A673 (cell line): ENCODE measurements around the gene PANK3. TPM values are rescaled to one million over a fixed set of nuclear protein-coding genes. Genes with fewer than 3 reads are reported as not detected.

Experiments
- BruUV-seq: library from RNA; stranded (reverse); fragments of 400-500 nt; replicated peaks from 2 replicates; lab custom pipeline; 2021; lab: Mats Ljungman, UMichigan
- CTCF ChIA-PET: fragments of 300-600 bp; sonication (Branson Sonifier 250); formaldehyde crosslinking; loops from one replicate; lab custom pipeline; 2022; ENCODE audit warnings: antibody characterized with exemption; lab: Charles Lee
- POLR2A ChIA-PET: fragments of 300-600 bp; sonication (Branson Sonifier 250); formaldehyde crosslinking; loops from one replicate; lab custom pipeline; 2022; ENCODE audit warnings: antibody characterized with exemption; ENCODE audit not compliant: low non-redundant PET; lab: Charles Lee
- DNase-seq: peaks from one replicate; pipeline ENCODE4 v3.0.0-alpha.2; 2015; ENCODE audit warnings: low spot score
- H3K27ac ChIP-seq: fragments of 200-600 bp; sonication (generic); 2 replicates; pipeline ENCODE4 v1.5.1; 2016; ENCODE audit warnings: mixed run types, low read depth, mild to moderate bottlenecking, mixed read lengths, antibody characterized with exemption, low read length; ENCODE audit not compliant: poor library complexity, severe bottlenecking
- H3K27me3 ChIP-seq: fragments of 200-600 bp; sonication (generic); replicated peaks from 2 replicates; pipeline ENCODE4 v1.6.1; 2017; ENCODE audit warnings: mixed run types, low read depth, mild to moderate bottlenecking, mixed read lengths, antibody characterized with exemption, low read length; ENCODE audit not compliant: insufficient read depth, poor library complexity
- H3K36me3 ChIP-seq: fragments of 200-600 bp; sonication (generic); 2 replicates; pipeline ENCODE4 v1.6.1; 2016; ENCODE audit warnings: mixed run types, mild to moderate bottlenecking, mixed read lengths, antibody characterized with exemption, low read length; ENCODE audit not compliant: insufficient read depth, poor library complexity, severe bottlenecking
- H3K4me1 ChIP-seq: fragments of 200-600 bp; sonication (generic); 2 replicates; pipeline ENCODE4 v1.6.1; 2017; ENCODE audit warnings: mixed run types, mild to moderate bottlenecking, mixed read lengths, antibody characterized with exemption, low read length; ENCODE audit not compliant: insufficient read depth, poor library complexity, severe bottlenecking
- H3K4me3 ChIP-seq: fragments of 200-600 bp; sonication (generic); 2 replicates; pipeline ENCODE4 v1.5.1; 2016; ENCODE audit warnings: low read depth, mixed run types, mild to moderate bottlenecking, mixed read lengths, low read length; ENCODE audit not compliant: poor library complexity, severe bottlenecking
- H3K9me3 ChIP-seq: fragments of 200-600 bp; sonication (generic); 2 replicates; pipeline ENCODE4 v1.6.1; 2016; ENCODE audit warnings: mixed run types, low read depth, mild to moderate bottlenecking, mixed read lengths, antibody characterized with exemption, low read length; ENCODE audit not compliant: poor library complexity, severe bottlenecking
- EZH2 ChIP-seq: fragments of 200-600 bp; sonication (generic); IDR thresholded peaks from 2 replicates; pipeline ENCODE4 v1.6.1; 2017; ENCODE audit warnings: borderline replicate concordance, low read depth, mild to moderate bottlenecking, mixed read lengths, antibody characterized with exemption, low read length; ENCODE audit not compliant: poor library complexity, severe bottlenecking
- intact Hi-C: fragments of 100-400 bp; cut with micrococcal nuclease; formaldehyde crosslinking; loops from one replicate; pipeline ENCODE4 v1.10.0; 2022; ENCODE audit not compliant: unreplicated experiment
- total RNA-seq: library from RNA; stranded (reverse); gene quantifications from 2 replicates; pipeline ENCODE4 v1.2.3, GENCODE V29; 2021
- TF ChIP-seq, protein P1 (sequence below): fragments of 300-800, 200-600 bp; sonication (generic); conservative IDR thresholded peaks from 2 replicates; pipeline ENCODE4 v1.5.1; 2017; ENCODE audit warnings: low read depth, mild to moderate bottlenecking, antibody characterized with exemption, low read length, moderate library complexity, mixed read lengths

The PANK3 gene
- total RNA-seq, 1 experiment from 2014 or later, result 79.2 TPM

DNA sequence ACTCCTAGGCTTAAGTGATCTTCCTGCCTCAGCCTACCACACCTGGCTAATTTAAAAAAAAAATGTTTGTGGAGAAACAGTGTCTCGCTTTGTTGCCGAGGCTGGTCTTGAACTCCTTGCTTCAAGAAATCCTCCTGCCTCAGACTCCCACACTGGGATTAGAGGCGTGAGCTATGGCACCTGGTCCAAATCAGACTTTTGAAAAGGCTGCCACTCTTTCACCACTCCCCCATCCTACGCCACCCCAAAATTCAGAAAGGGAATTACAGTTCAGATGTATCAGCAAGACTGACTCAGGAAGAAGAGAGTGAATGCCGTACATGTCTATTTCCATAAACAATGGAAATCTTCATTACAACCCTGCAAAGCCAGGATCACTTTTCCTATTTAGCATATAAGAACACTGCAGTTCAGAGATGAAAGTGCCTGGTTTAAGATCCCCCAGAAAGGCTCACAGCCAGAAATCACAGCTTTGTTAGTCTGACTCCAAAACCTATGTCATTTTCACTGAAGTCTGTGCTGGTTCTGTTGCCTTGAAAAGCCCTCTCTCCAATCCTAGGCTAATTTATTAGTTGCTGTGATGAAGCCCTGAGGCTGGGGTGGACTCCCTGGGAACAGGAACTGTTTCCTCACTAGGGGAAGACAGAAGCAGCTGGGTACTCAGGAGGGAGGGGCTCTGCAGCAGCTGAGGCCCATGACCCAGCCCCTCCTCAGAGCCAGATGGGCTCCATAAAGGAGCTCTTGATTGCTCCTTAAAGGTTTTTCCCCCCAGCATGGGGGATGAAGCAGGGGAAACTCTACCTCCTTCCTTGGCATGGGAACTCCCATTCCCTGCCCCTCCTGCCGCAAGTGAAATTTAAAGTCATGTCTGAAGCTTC lies 46.9 kb downstream of the PANK3 start:
- no peaks in the 10 kb centered on the region for H3K9me3 ChIP-seq
- no TSS peak for BruUV-seq
- intact Hi-C loops, result no loop called here
- TF ChIP-seq EZH2, result no peak
- TF ChIP-seq, protein P1, sequence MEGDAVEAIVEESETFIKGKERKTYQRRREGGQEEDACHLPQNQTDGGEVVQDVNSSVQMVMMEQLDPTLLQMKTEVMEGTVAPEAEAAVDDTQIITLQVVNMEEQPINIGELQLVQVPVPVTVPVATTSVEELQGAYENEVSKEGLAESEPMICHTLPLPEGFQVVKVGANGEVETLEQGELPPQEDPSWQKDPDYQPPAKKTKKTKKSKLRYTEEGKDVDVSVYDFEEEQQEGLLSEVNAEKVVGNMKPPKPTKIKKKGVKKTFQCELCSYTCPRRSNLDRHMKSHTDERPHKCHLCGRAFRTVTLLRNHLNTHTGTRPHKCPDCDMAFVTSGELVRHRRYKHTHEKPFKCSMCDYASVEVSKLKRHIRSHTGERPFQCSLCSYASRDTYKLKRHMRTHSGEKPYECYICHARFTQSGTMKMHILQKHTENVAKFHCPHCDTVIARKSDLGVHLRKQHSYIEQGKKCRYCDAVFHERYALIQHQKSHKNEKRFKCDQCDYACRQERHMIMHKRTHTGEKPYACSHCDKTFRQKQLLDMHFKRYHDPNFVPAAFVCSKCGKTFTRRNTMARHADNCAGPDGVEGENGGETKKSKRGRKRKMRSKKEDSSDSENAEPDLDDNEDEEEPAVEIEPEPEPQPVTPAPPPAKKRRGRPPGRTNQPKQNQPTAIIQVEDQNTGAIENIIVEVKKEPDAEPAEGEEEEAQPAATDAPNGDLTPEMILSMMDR, result no peak
- DNase-seq, result no peak
- peaks cover 20% of the 10 kb centered on the region for H3K27me3 ChIP-seq
- no peaks in the 10 kb centered on the region for H3K4me1 ChIP-seq
- no peaks in the 10 kb centered on the region for H3K36me3 ChIP-seq
- ChIA-PET CTCF (no interaction called here), POLR2A (no interaction called here)
- H3K4me3 ChIP-seq, result no peak overlapping the region
- no peak overlapping the region for H3K27ac ChIP-seq

DNA sequence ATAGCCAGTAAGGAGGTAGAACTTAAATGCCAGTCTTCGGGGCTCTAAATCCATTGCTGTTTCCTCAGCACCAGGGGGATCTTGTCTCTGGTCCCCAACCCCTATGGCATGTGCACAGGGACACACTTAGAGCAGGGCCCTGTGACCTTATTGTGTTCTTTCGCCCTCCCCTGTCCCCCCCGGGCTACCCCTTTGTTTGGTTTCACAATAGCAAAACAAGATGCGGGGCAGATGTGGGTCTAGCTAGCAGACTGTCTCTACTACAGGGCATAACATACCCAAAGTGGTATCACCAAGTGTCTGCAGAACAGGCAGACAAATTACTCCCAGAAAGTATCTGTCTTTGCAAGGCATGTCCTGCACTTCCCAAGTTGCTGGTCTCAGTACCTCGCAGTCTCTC lies 48.0 kb downstream of the PANK3 start:
- POLR2A ChIA-PET, result no interaction called here
- TF ChIP-seq EZH2, result no peak
- TF ChIP-seq, protein P1, result no peak
- no peak overlapping the region for H3K4me3 ChIP-seq
- peaks cover 20% of the 10 kb centered on the region for H3K27me3 ChIP-seq
- H3K9me3 ChIP-seq, result no peaks in the 10 kb centered on the region
- no peak for DNase-seq
- intact Hi-C loops, result no loop called here
- no TSS peak for BruUV-seq
- no peaks in the 10 kb centered on the region for H3K36me3 ChIP-seq
- no peaks in the 10 kb centered on the region for H3K4me1 ChIP-seq
- CTCF ChIA-PET, result no interaction called here
- H3K27ac ChIP-seq, result no peak overlapping the region

DNA sequence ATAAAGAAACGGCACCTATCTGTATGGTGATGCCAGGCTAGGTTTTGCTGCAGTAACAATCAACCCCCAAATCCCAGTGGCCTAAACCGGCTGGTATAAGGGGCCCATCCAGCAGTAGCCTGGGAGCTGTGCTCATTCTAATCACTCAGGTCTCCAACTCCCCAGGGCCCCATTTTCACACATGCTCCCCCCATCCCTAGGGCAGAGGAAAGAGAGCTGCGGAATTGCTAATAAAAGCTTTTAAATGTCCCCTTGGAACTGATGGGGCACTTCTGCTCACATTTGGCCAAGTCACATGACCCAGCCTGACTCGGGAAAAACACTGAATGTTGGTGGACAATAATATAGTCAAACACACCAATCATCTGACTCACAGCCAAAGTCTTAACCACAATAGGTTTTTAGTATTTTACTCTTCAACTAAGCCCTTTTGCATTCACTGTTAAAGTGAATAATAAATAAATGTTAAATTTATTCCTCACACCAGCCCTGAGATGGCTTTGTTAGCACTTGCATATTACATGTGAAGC lies 48.5 kb downstream of the PANK3 start:
- peaks cover 20% of the 10 kb centered on the region for H3K27me3 ChIP-seq
- no peaks in the 10 kb centered on the region for H3K36me3 ChIP-seq
- no TSS peak for BruUV-seq
- no peak for DNase-seq
- ChIA-PET CTCF (no interaction called here), POLR2A (no interaction called here)
- no peaks in the 10 kb centered on the region for H3K4me1 ChIP-seq
- no peaks in the 10 kb centered on the region for H3K9me3 ChIP-seq
- TF ChIP-seq, protein P1, result no peak
- TF ChIP-seq EZH2, result no peak
- H3K27ac ChIP-seq, result no peak overlapping the region
- H3K4me3 ChIP-seq, result no peak overlapping the region
- intact Hi-C loops, result no loop called here
